Tibial nerve (tissue), 4 donors: ENCODE measurements around the gene TRAPPC6A. TPM values are rescaled to one million over a fixed set of nuclear protein-coding genes. Genes with fewer than 3 reads are reported as not detected.

Source experiments
- DNase-seq, 2 donors: peaks; one replicate each; pipeline ENCODE4 v3.0.0-alpha.2; 2019; ENCODE audit warnings: low spot score in 2 of 2
- H3K27ac ChIP-seq, 4 donors: fragments of 200-600 bp; sonication (generic) in 3 of 4; one replicate each; pipeline ENCODE4 v1.5.1; 2017 to 2019; ENCODE audit warnings: mild to moderate bottlenecking in 1 of 4
- H3K27me3 ChIP-seq, 2 donors: fragments of 200-600 bp; sonication (generic) in 1 of 2; one replicate each; pipeline versions ENCODE4 v1.5.1 to v1.6.0; 2017 to 2019
- H3K36me3 ChIP-seq, 3 donors: fragments of 200-600 bp; sonication (generic); one replicate each; pipeline ENCODE4 v1.5.1; 2018 to 2019
- H3K4me1 ChIP-seq, 4 donors: fragments of 200-600 bp; sonication (generic) in 3 of 4; one replicate each; pipeline ENCODE4 v1.5.1; 2017 to 2019
- H3K4me3 ChIP-seq, 4 donors: fragments of 200-600 bp; sonication (generic) in 3 of 4; one replicate each; pipeline ENCODE4 v1.5.1; 2017 to 2019; ENCODE audit warnings: mild to moderate bottlenecking in 1 of 4, moderate library complexity in 1 of 4
- H3K9me3 ChIP-seq, 4 donors: fragments of 200-600 bp; sonication (generic) in 3 of 4; one replicate each; pipeline ENCODE4 v1.5.1; 2017 to 2019
- CTCF ChIP-seq, 5 experiments: fragments of 200-600 bp in 3 of 5; fragments of 450-650 bp in 2 of 5; sonication (generic) in 3 of 5; IDR thresholded peaks; one replicate each; pipeline ENCODE4 v1.5.1; 2016 to 2019; ENCODE audit warnings: antibody characterized with exemption in 5 of 5, mild to moderate bottlenecking in 3 of 5, moderate library complexity in 2 of 5
- EP300 ChIP-seq, 2 donors: sonication (generic); formaldehyde crosslinking; IDR thresholded peaks; one replicate each; pipeline ENCODE4 v1.6.1; 2017; ENCODE audit warnings: antibody characterized with exemption in 2 of 2, mild to moderate bottlenecking in 1 of 2
- POLR2A ChIP-seq, 2 donors: fragments of 450-650 bp; IDR thresholded peaks; one replicate each; pipeline ENCODE4 v1.6.1; 2017; ENCODE audit warnings: antibody characterized with exemption in 2 of 2, mild to moderate bottlenecking in 2 of 2, moderate library complexity in 2 of 2
- WGBS, 2 donors: methylation state at CpG; one replicate each; pipeline ENCODE4 v1.1.5; 2018; 5-methylcytosine and 5-hydroxymethylcytosine counted together
- total RNA-seq, 4 donors: library from RNA; depleted of rRNA; stranded (reverse); fragments of >200 nt; gene quantifications; one replicate each; pipeline ENCODE4 v1.1.0, GENCODE V29; 2016

Gene TRAPPC6A
- total RNA-seq, 4 donors from 2014 or later, result 13.5 to 52.9 (median 29.1) TPM

- no peak overlapping the region for H3K4me3 ChIP-seq
- no peak for DNase-seq
- WGBS, 2 donors, result 78 to 82% methylated on average over 11 to 16 of the region's 18 CpGs
- H3K27ac ChIP-seq, result no peak overlapping the region
- H3K36me3 ChIP-seq, result peaks cover 2 to 73% (median 14%) of the 10 kb centered on the region in 3 donors
- peaks cover 0 to 13% of the 10 kb centered on the region in 2 donors for H3K27me3 ChIP-seq
- peaks cover 0 to 4% (median under 1%) of the 10 kb centered on the region in 4 donors for H3K4me1 ChIP-seq
- no peak for TF ChIP-seq POLR2A (IDR thresholded peaks at IDR 0.05)
- no peak for TF ChIP-seq CTCF (IDR thresholded peaks at IDR 0.05)
- no peak for TF ChIP-seq EP300 (IDR thresholded peaks at IDR 0.05)
- H3K9me3 ChIP-seq, result no peaks in the 10 kb centered on the region
Measured at GRCh38 chr19:45146741-45147205, 31.3 kb downstream of the TRAPPC6A start.

DNA sequence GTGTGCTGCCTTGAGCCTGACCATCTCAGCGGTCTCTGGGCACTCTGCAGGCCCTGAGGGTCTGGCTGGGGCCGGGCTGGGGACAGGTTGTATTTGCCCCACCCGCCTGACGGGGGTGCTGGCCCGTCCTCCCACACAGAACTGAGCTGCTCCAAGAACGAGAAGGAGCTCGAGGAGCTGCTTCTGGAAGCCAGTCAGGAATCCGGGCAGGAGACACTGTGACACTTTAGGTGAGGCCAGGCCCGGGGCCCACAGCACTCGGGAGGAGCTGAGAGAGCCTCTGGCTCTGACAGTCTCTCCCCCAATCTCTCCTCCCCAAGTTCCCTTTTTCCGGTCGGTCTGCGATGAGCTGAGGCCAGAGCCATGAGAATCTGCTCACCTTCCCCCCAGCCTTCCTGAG lies 31.8 kb downstream of the TRAPPC6A start:
- 72 to 93% methylated on average over 7 to 9 of the region's 13 CpGs for WGBS, 2 donors
- no peak for DNase-seq
- no peaks in the 10 kb centered on the region for H3K4me1 ChIP-seq
- peaks cover 2 to 78% (median 17%) of the 10 kb centered on the region in 3 donors for H3K36me3 ChIP-seq
- peaks cover 0 to 8% of the 10 kb centered on the region in 2 donors for H3K27me3 ChIP-seq
- H3K27ac ChIP-seq, result no peak overlapping the region
- no peak overlapping the region for H3K4me3 ChIP-seq
- no peaks in the 10 kb centered on the region for H3K9me3 ChIP-seq
- TF ChIP-seq EP300 (IDR thresholded peaks at IDR 0.05) (no peak), POLR2A (IDR thresholded peaks at IDR 0.05) (no peak), CTCF (IDR thresholded peaks at IDR 0.05) (no peak)

DNA sequence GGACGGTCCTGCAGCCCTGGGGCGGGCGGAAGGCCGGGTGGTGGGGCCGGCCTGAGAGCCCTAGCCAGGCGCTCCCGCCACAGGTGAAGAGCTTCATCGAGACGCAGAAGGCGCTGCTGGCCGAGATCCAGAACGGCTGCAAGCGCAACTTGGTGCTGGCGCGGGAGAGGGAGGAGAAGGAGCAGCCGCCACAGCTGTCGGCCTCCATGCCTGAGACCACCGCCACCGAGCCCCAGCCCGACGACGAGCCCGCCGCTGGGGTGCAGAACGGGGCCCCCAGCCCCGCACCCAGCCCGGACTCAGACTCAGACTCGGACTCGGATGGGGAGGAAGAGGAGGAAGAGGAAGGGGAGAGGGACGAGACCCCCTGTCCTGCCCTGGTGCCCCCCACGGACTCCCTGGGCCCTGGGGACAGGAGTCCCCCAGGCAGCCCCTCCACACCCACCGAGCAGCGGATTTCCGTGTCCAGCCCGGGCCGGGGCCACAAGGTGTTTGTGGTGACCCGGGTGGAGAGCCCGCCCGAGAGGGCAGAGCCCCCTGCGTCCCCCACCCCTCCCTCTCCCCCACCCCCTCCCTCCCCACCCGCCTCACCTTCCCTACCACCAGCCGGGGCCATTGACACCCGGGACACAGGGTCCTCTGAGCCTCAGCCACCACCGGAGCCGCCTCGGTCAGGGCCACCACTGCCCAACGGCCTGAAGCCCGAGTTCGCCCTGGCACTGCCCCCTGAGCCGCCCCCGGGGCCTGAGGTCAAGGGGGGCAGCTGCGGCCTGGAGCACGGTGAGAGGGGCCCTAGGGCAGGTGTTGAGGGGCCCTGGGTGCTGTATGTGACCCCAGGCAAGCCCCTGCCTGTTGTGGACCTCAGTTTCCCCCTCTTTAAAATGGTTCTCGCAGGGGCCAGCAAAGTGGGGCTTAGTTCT lies 32.5 kb downstream of the TRAPPC6A start:
- TF ChIP-seq EP300 (IDR thresholded peaks at IDR 0.05), result no peak
- no peak for TF ChIP-seq CTCF (IDR thresholded peaks at IDR 0.05)
- TF ChIP-seq POLR2A (IDR thresholded peaks at IDR 0.05), result no peak
- H3K27me3 ChIP-seq, result peaks cover 0 to under 1% of the 10 kb centered on the region in 2 donors
- no peaks in the 10 kb centered on the region for H3K4me1 ChIP-seq
- 92 to 94% methylated on average over 41 to 47 of the region's 54 CpGs for WGBS, 2 donors
- H3K36me3 ChIP-seq, result peaks cover 2 to 86% (median 21%) of the 10 kb centered on the region in 3 donors
- no peak for DNase-seq
- no peaks in the 10 kb centered on the region for H3K9me3 ChIP-seq
- no peak overlapping the region for H3K4me3 ChIP-seq
- H3K27ac ChIP-seq, result no peak overlapping the region

GRCh38 chr19:45144431-45145269 lies 33.4 kb downstream of the TRAPPC6A start:
- DNase-seq, result no peak
- Histone ChIP-seq H3K27ac (no peak overlapping the region), H3K4me3 (no peak overlapping the region), H3K4me1 (no peaks in the 10 kb centered on the region), H3K36me3 (peaks cover 2 to 94% (median 21%) of the 10 kb centered on the region in 3 donors), H3K27me3 (no peaks in the 10 kb centered on the region), H3K9me3 (no peaks in the 10 kb centered on the region)
- TF ChIP-seq EP300 (IDR thresholded peaks at IDR 0.05), result no peak
- TF ChIP-seq POLR2A (IDR thresholded peaks at IDR 0.05), result no peak
- TF ChIP-seq CTCF (IDR thresholded peaks at IDR 0.05), result no peak
- 93 to 94% methylated on average over 38 to 53 of the region's 53 CpGs for WGBS, 2 donors
